AG04450 (cell line): ENCODE measurements around the gene VPS37C. TPM values are rescaled to one million over a fixed set of nuclear protein-coding genes. Genes with fewer than 3 reads are reported as not detected.
"Not testable (repeated sequence)": the region's sequence is repeated elsewhere in the genome, so short reads cannot be mapped to it uniquely, and the experiment has no call there.

Source experiments
- CTCF ChIA-PET: fragments of 300-600, 350-600 bp; formaldehyde crosslinking; extraction: SDS; loops from one replicate; lab custom pipeline; 2022; ENCODE audit warnings: antibody characterized with exemption, inconsistent platforms; lab: Charles Lee
- POLR2A ChIA-PET: fragments of 350-600 bp; formaldehyde crosslinking; extraction: SDS; loops from one replicate; lab custom pipeline; 2021; ENCODE audit warnings: antibody characterized with exemption, inconsistent platforms; lab: Yijun Ruan, JAX
- DNase-seq: peaks from one replicate; pipeline ENCODE4 v3.0.0-alpha.2; 2011; ENCODE audit warnings: low read depth, low spot score
- H3K27ac ChIP-seq: one replicate; pipeline ENCODE4 v1.5.1; 2012; ENCODE audit warnings: low read depth, low read length, control low read depth
- H3K27me3 ChIP-seq: one replicate; pipeline ENCODE4 v1.6.0; 2012; ENCODE audit warnings: low read length; ENCODE audit not compliant: control insufficient read depth, insufficient read depth
- H3K4me3 ChIP-seq: 2 replicates; pipeline ENCODE4 v1.5.1; 2011; ENCODE audit warnings: mild to moderate bottlenecking, low read depth, low read length, control low read depth
- H3K9me3 ChIP-seq: 2 replicates; pipeline ENCODE4 v1.5.1; 2012; ENCODE audit warnings: low read length; ENCODE audit not compliant: control insufficient read depth, insufficient read depth
- polyA plus RNA-seq: library from polyadenylated mRNA; depleted of rRNA; stranded (reverse); fragments of >200 nt; gene quantifications from 2 replicates; pipeline ENCODE4 v1.2.3, GENCODE V29; 2011
- TF ChIP-seq, protein P1 (sequence below): IDR thresholded peaks from 2 replicates; pipeline ENCODE4 v1.5.1; 2011; ENCODE audit warnings: low read depth, low read length, control low read depth, inconsistent platforms

The VPS37C gene
- polyA plus RNA-seq, 1 experiment: 10.9 TPM

DNA sequence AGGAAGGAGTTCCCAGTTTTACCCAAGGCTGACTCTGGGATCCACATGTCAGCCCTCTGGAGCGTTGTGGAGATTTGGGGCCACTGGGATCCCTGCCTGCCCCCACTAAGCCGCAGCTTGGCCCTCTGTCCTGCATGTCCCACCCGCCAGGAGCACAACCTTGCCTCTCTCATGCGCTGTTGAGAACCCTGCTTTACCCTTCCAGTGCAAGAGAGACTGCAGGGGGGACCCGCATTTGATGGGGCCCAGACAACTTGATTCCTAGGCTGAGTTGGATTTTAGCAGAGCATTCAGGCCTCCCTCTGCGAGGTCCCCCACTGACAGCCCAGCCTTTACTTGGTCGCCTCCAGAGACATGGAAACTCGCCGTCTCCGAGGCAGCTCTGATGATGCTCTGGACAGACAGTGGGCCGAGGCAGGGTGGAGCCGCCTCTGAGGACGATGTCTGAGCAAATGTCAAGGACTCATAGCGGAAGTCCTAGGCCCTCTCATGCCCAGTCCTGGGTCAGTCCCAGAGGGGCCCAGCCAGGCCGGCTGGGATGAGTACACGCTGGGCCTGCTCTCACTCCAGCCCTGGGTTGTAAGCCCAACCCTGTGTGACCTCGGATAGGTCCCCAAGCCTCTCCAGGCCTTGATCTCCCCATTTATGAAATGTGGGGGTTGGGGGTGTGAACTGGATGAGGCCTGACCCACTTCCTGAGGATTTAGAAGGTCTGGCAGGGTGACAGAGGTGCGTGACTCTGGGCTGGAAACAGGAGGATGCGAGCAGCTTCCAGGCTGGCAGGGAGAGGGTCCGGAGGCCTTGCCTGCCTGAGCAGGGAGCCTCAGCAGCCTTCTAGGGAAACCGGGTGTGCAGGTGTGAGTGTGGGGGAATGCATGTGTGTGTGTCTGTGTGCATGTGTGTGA is 58.3 kb downstream of the VPS37C start:
- no peak overlapping the region for H3K4me3 ChIP-seq
- no peaks in the 10 kb centered on the region for H3K27me3 ChIP-seq
- no peak for DNase-seq
- TF ChIP-seq, protein P1, sequence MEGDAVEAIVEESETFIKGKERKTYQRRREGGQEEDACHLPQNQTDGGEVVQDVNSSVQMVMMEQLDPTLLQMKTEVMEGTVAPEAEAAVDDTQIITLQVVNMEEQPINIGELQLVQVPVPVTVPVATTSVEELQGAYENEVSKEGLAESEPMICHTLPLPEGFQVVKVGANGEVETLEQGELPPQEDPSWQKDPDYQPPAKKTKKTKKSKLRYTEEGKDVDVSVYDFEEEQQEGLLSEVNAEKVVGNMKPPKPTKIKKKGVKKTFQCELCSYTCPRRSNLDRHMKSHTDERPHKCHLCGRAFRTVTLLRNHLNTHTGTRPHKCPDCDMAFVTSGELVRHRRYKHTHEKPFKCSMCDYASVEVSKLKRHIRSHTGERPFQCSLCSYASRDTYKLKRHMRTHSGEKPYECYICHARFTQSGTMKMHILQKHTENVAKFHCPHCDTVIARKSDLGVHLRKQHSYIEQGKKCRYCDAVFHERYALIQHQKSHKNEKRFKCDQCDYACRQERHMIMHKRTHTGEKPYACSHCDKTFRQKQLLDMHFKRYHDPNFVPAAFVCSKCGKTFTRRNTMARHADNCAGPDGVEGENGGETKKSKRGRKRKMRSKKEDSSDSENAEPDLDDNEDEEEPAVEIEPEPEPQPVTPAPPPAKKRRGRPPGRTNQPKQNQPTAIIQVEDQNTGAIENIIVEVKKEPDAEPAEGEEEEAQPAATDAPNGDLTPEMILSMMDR: no peak
- CTCF ChIA-PET: no interaction called here
- POLR2A ChIA-PET: no interaction called here
- H3K27ac ChIP-seq: no peak overlapping the region
- peaks cover 10% of the 10 kb centered on the region; the same call in 1 of the 2 replicates for H3K9me3 ChIP-seq

DNA sequence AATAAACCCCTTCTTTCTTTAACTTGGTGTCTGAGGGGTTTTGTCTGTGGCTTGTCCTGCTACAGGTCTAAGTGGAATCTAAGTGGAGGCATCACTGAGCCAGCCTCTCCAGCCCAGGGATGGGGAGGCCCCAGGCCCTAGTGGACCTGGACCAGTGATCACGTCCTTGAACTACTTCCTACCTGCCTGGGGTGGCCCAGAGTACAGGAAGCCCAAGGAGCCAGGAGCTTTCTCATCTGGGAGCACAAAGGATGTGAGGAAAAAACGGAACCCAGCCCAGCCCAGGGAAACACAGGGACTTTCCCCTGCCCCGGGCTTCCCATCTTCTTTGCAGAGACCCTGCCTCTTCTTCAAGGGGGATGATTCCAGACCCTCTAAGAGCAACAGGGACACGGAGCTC is 62.4 kb downstream of the VPS37C start:
- CTCF ChIA-PET: no interaction called here

DNA sequence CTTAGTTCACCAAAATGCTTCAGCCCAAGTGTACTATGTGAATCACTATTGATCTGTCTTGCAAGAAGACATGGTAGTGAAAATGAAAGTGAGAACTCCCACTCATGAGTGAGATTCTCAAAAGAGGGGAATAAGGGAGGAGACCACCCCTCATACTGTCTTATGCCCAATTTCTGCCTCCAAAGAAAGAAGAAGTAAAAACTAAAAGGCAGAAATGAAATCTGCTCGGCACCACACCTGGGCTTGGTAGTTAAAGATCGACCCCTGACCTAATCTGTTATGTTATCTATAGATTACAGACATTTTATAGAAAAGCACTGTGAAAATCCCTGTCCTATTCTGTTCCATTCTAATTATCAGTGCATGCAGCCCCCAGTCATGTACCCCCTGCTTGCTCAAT is 63.0 kb downstream of the VPS37C start:
- POLR2A ChIA-PET, CTCF ChIA-PET, H3K4me3 ChIP-seq, H3K27me3 ChIP-seq, DNase-seq, H3K27ac ChIP-seq: not testable (repeated sequence)
- H3K9me3 ChIP-seq: peaks cover 10% of the 10 kb centered on the region; the same call in 1 of the 2 replicates

More for the DNA sequence above, 62.4 kb downstream of the VPS37C start:
- POLR2A ChIA-PET: no interaction called here
- TF ChIP-seq, protein P1: no peak
- H3K4me3 ChIP-seq: no peak overlapping the region
- DNase-seq: no peak
- no peak overlapping the region for H3K27ac ChIP-seq
- H3K9me3 ChIP-seq: peaks cover 10% of the 10 kb centered on the region; the same call in 1 of the 2 replicates
- no peaks in the 10 kb centered on the region for H3K27me3 ChIP-seq

DNA sequence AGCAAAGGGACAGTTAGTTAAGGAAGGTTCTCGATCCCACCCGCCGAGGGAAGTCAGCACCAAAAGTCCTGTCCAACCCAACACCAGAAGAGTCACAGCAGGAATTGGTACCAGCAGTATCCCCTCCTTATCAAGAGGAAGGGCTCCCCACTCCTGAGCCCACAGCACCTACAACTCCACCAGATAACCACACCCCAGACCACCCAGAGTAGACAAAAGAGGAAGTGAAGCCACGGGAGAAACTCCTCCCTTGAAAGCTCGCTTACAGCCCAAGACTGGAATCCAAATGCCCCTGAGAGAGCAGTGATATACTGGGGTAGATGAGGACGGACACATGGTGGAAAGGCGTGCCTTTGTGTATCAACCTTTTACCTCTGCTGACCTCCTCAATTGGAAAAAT is 66.2 kb downstream of the VPS37C start:
- ChIA-PET POLR2A (no interaction called here), CTCF (no interaction called here)
- Histone ChIP-seq H3K27ac (no peak overlapping the region), H3K27me3 (no peaks in the 10 kb centered on the region), H3K4me3 (no peak overlapping the region), H3K9me3 (peaks cover 4% of the 10 kb centered on the region; the same call in 1 of the 2 replicates)
- TF ChIP-seq, protein P1: no peak
- no peak for DNase-seq

DNA sequence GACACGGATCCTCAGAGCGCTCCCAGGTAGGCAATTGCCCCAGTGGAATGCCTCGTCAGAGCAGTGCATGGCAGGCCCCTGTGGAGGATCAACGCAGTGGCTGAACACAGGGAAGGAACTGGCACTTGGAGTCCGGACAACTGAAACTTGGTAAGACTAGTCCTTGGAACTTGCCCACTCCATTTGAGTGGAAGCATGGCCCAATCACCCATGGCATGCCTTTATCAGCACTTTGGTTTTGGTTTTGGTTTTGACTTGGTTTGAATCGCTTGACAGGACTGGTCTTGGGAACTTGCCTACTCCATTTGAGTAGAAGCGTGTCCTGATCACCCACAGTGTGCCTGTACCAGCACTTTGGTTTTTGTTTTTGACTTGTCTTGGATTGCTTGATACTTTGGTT is 67.1 kb downstream of the VPS37C start:
- DNase-seq, H3K4me3 ChIP-seq, CTCF ChIA-PET, POLR2A ChIA-PET, H3K27ac ChIP-seq, H3K27me3 ChIP-seq, H3K9me3 ChIP-seq: not testable (repeated sequence)
